ENCODE measurements around the gene GABBR2.

Gene GABBR2

GRCh38 chr9:98298476-98298875 is 410.3 kb downstream of the GABBR2 start:
- no peak for DNase-seq (ENCODE audit: low read depth)
- no peak for TF ChIP-seq CTCF (IDR thresholded peaks at IDR 0.05; ENCODE audit: low read length, missing control alignments)
- H3K4me3 ChIP-seq (replicated peaks; ENCODE audit: low read depth, low read length) = no peak overlapping the region

- H3K4me3 ChIP-seq (replicated peaks; ENCODE audit: low read depth, low read length) = no peak overlapping the region
- TF ChIP-seq CTCF (IDR thresholded peaks at IDR 0.05; ENCODE audit: low read length, missing control alignments) = no peak
- no peak for DNase-seq (ENCODE audit: low read depth)
Observed at GRCh38 chr9:98295824-98296223, 412.9 kb downstream of the GABBR2 start.

GRCh38 chr9:98291820-98292219 is 416.9 kb downstream of the GABBR2 start:
- no peak overlapping the region for H3K4me3 ChIP-seq (replicated peaks; ENCODE audit: low read depth, low read length)
- no peak for DNase-seq (ENCODE audit: low read depth)
- no peak for TF ChIP-seq CTCF (IDR thresholded peaks at IDR 0.05; ENCODE audit: low read length, missing control alignments)

GRCh38 chr9:98290411-98290810 is 418.3 kb downstream of the GABBR2 start:
- no peak for TF ChIP-seq CTCF (IDR thresholded peaks at IDR 0.05; ENCODE audit: low read length, missing control alignments)
- DNase-seq (ENCODE audit: low read depth) = no peak
- no peak overlapping the region for H3K4me3 ChIP-seq (replicated peaks; ENCODE audit: low read depth, low read length)

- DNase-seq (ENCODE audit: low read depth) = no peak
- H3K4me3 ChIP-seq (replicated peaks; ENCODE audit: low read depth, low read length) = no peak overlapping the region
- no peak for TF ChIP-seq CTCF (IDR thresholded peaks at IDR 0.05; ENCODE audit: low read length, missing control alignments)
Observed at GRCh38 chr9:98289614-98290201, 419.0 kb downstream of the GABBR2 start.

- TF ChIP-seq CTCF (IDR thresholded peaks at IDR 0.05; ENCODE audit: low read length, missing control alignments) = no peak
Observed at GRCh38 chr9:98288881-98289280, 419.9 kb downstream of the GABBR2 start.

GRCh38 chr9:98287384-98287783 is 421.4 kb downstream of the GABBR2 start:
- H3K4me3 ChIP-seq (replicated peaks; ENCODE audit: low read depth, low read length) = no peak overlapping the region
- peak; percentile 18 for DNase-seq (ENCODE audit: low read depth)
- no peak for TF ChIP-seq CTCF (IDR thresholded peaks at IDR 0.05; ENCODE audit: low read length, missing control alignments)

More at GRCh38 chr9:98288881-98289280, 419.9 kb downstream of the GABBR2 start:
- no peak overlapping the region for H3K4me3 ChIP-seq (replicated peaks; ENCODE audit: low read depth, low read length)
- DNase-seq (ENCODE audit: low read depth) = no peak

Measured in fibroblast of pulmonary artery (primary cell).